Measurements from ENCODE around the gene HAUS7.

DNA sequence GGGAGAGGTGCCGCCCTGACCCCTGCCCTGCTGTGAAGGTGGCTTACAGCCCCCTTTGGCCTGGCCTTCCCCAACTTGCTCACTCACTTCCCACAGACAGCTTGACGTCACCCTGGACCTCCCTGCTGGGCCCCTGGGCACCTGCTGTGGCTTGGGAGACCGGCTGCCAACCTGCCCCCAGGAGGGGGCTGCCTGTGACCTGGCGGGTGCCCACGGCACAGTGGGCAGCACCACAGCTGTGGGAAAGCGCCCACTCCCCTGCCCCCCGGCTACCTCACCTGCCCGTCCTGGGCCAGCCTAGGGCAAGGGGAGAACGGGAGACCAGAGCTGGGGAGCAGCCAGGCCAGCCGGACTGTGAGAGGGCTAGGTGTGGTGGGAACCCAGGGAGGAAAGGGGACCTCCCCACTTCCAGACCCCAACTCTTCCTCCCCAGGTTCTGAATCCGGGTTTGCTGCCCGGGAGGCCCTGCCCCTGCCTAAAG is 61.5 kb downstream of the HAUS7 start:
- TF ChIP-seq HDGF (IDR thresholded peaks at IDR 0.05; ENCODE audit: borderline replicate concordance) (no peak), ZNF384 (IDR thresholded peaks at IDR 0.05) (no peak), FOXM1 (IDR thresholded peaks at IDR 0.05; ENCODE audit: borderline replicate concordance) (no peak), FOXA1 (IDR thresholded peaks at IDR 0.05) (no peak), LEF1 (IDR thresholded peaks at IDR 0.05; ENCODE audit: borderline replicate concordance) (no peak)

All from HEK293T (cell line).